Endodermal cell (in vitro differentiated cells): ENCODE data around the gene ABCA13. TPM values are rescaled to one million over a fixed set of nuclear protein-coding genes. Genes with fewer than 3 reads are reported as not detected.

Experiments
- DNase-seq: peaks from one replicate; pipeline ENCODE4 v3.0.0-alpha.2; 2017
- H3K27ac ChIP-seq: 2 replicates; pipeline ENCODE4 v1.5.1; 2013; ENCODE audit warnings: mild to moderate bottlenecking, low read depth, low read length, moderate library complexity
- H3K27me3 ChIP-seq: 2 replicates; pipeline ENCODE4 v1.6.1; 2013; ENCODE audit warnings: mild to moderate bottlenecking, low read length, moderate library complexity; ENCODE audit not compliant: insufficient read depth, control insufficient read depth, poor library complexity, severe bottlenecking
- H3K36me3 ChIP-seq: 2 replicates; pipeline ENCODE4 v1.7.0; 2013; ENCODE audit warnings: mild to moderate bottlenecking, low read length, moderate library complexity; ENCODE audit not compliant: control insufficient read depth, insufficient read depth
- H3K4me1 ChIP-seq: one replicate; pipeline ENCODE4 v1.7.0; 2013; ENCODE audit warnings: low read length; ENCODE audit not compliant: control insufficient read depth, insufficient read depth
- H3K4me3 ChIP-seq: 2 replicates; pipeline ENCODE4 v1.5.1; 2013; ENCODE audit warnings: mild to moderate bottlenecking, low read length, moderate library complexity
- H3K9ac ChIP-seq: 2 replicates; pipeline ENCODE4 v1.6.1; 2013; ENCODE audit warnings: mild to moderate bottlenecking, low read length, moderate library complexity; ENCODE audit not compliant: poor library complexity, severe bottlenecking; ENCODE audit errors: extremely low read depth
- H3K9me3 ChIP-seq: 2 replicates; pipeline ENCODE4 v1.6.1; 2013; ENCODE audit warnings: mild to moderate bottlenecking, low read length, moderate library complexity; ENCODE audit not compliant: control insufficient read depth
- H3K27ac Mint-ChIP-seq: 2 replicates; pipeline ENCODE4 v1.8.0; 2020; ENCODE audit warnings: mixed read lengths
- H3K27me3 Mint-ChIP-seq: 2 replicates; pipeline ENCODE4 v1.8.0; 2021; ENCODE audit warnings: mild to moderate bottlenecking, mixed read lengths; ENCODE audit not compliant: insufficient read depth
- H3K36me3 Mint-ChIP-seq: 2 replicates; pipeline ENCODE4 v1.8.0; 2020; ENCODE audit warnings: low read depth, mixed read lengths
- H3K4me1 Mint-ChIP-seq: 2 replicates; pipeline ENCODE4 v1.8.0; 2020; ENCODE audit warnings: mixed read lengths
- H3K4me3 Mint-ChIP-seq: 2 replicates; pipeline ENCODE4 v1.8.0; 2020; ENCODE audit warnings: mild to moderate bottlenecking, moderate library complexity, mixed read lengths
- H3K9me3 Mint-ChIP-seq: 2 replicates; pipeline ENCODE4 v1.8.0; 2020; ENCODE audit warnings: mild to moderate bottlenecking, mixed read lengths
- WGBS, 2 experiments: methylation state at CpG; one replicate each; pipeline versions ENCODE4 v1.1.5 to v1.1.7; 2013; ENCODE audit warnings: missing lambda C conversion rate in 2 of 2, mixed read lengths in 1 of 2; ENCODE audit not compliant: insufficient coverage in 1 of 2, insufficient read length in 1 of 2; 5-methylcytosine and 5-hydroxymethylcytosine counted together
- total RNA-seq, 2 donors: library from RNA; stranded (reverse); fragmentation: NEBNext Ultra II Directional in 1 of 2; extraction: Animal tissue kit (Norgen Biotek cat#: 25700) in 1 of 2; gene quantifications; 2 replicates in 1 of 2; 3 replicates in 1 of 2; pipeline ENCODE4 v1.2.1, GENCODE V29; 2021
- TF ChIP-seq, protein P1 (sequence below): fragments of 200-600 bp; sonication (generic); conservative IDR thresholded peaks from 2 replicates; pipeline ENCODE4 v1.5.0; 2021; ENCODE audit warnings: antibody characterized with exemption, mild to moderate bottlenecking

The ABCA13 gene
- total RNA-seq, 2 donors from 2014 or later, result 0.04 to 0.11 TPM

DNA sequence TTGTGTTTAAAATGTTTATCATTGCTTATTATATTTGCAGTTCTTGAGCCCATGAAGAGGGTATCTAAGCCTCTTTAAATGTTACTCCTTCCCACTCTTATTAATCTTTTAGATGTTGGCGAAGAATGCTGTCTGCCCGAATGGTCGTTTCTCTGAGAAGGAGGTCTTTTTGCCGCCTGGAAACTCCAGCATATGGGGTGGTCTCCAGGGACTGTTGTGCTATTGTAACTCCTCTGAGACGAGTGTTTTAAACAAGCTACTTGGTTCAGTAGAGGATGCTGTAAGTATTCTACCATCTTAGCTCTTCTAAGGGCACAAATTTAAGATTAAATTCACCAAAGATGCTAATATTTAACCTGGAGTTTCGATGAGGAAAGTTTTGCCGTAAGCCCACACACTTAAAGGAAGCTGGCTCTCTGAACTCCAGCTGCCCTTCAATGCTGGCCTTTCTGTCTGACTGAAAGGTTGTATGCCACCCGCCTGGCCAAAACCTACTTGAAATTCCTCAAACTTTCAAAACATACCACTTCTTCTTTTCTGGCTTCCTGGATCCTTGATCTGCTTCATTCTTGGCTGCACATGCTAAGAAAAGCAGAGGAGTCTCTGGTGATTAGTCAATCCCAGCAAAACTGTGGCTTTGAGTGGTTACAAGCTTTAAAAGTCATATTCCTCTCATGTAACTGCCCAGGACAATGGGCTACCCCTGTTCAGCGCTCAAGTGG is 74.7 kb downstream of the ABCA13 start:
- Histone ChIP-seq H3K9me3 (no peaks in the 10 kb centered on the region), H3K9ac (no peak overlapping the region), H3K36me3 (no peaks in the 10 kb centered on the region), H3K4me1 (no peaks in the 10 kb centered on the region), H3K27ac (no peak overlapping the region), H3K4me3 (no peak overlapping the region), H3K27me3 (no peaks in the 10 kb centered on the region)
- H3K27ac Mint-ChIP-seq, result no peak overlapping the region
- H3K36me3 Mint-ChIP-seq, result no peaks in the 10 kb centered on the region
- 72 to 75% methylated on average over 7 to 9 of the region's 9 CpGs for WGBS, 2 experiments
- H3K9me3 Mint-ChIP-seq, result no peaks in the 10 kb centered on the region
- no peaks in the 10 kb centered on the region for H3K27me3 Mint-ChIP-seq
- no peaks in the 10 kb centered on the region for H3K4me1 Mint-ChIP-seq
- DNase-seq, result no peak
- TF ChIP-seq, protein P1, sequence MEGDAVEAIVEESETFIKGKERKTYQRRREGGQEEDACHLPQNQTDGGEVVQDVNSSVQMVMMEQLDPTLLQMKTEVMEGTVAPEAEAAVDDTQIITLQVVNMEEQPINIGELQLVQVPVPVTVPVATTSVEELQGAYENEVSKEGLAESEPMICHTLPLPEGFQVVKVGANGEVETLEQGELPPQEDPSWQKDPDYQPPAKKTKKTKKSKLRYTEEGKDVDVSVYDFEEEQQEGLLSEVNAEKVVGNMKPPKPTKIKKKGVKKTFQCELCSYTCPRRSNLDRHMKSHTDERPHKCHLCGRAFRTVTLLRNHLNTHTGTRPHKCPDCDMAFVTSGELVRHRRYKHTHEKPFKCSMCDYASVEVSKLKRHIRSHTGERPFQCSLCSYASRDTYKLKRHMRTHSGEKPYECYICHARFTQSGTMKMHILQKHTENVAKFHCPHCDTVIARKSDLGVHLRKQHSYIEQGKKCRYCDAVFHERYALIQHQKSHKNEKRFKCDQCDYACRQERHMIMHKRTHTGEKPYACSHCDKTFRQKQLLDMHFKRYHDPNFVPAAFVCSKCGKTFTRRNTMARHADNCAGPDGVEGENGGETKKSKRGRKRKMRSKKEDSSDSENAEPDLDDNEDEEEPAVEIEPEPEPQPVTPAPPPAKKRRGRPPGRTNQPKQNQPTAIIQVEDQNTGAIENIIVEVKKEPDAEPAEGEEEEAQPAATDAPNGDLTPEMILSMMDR, result no peak
- H3K4me3 Mint-ChIP-seq, result no peak overlapping the region

DNA sequence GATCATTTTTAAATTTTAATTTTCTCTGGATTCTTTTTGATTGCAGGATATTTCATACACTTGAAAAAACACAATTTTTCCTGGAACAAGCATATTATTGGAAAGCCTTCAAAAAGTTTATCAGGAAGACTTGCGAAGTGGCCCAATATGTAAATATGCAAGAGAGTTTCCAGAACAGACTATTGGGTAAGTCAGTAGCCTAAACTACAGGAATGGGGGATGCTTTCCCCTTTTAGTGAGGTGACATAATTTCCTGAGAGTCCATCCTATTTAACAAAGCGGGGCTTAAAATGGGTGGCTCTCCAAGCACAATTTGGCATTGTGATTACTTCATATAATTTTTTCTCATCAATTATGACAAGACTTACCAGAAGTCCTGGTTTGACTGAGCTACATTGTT is 77.9 kb downstream of the ABCA13 start:
- 91 to 100% methylated on average over 2 of the region's 2 CpGs for WGBS, 2 experiments
- H3K9me3 Mint-ChIP-seq, result no peaks in the 10 kb centered on the region
- H3K9ac ChIP-seq, result no peak overlapping the region
- H3K4me1 ChIP-seq, result no peaks in the 10 kb centered on the region
- H3K36me3 ChIP-seq, result no peaks in the 10 kb centered on the region
- H3K4me3 ChIP-seq, result no peak overlapping the region
- H3K27me3 ChIP-seq, result no peaks in the 10 kb centered on the region
- no peaks in the 10 kb centered on the region for H3K36me3 Mint-ChIP-seq
- H3K4me3 Mint-ChIP-seq, result no peak overlapping the region
- no peaks in the 10 kb centered on the region for H3K4me1 Mint-ChIP-seq
- TF ChIP-seq, protein P1, result no peak
- no peak overlapping the region for H3K27ac ChIP-seq
- no peaks in the 10 kb centered on the region for H3K27me3 Mint-ChIP-seq
- no peak for DNase-seq
- H3K27ac Mint-ChIP-seq, result no peak overlapping the region
- H3K9me3 ChIP-seq, result no peaks in the 10 kb centered on the region

DNA sequence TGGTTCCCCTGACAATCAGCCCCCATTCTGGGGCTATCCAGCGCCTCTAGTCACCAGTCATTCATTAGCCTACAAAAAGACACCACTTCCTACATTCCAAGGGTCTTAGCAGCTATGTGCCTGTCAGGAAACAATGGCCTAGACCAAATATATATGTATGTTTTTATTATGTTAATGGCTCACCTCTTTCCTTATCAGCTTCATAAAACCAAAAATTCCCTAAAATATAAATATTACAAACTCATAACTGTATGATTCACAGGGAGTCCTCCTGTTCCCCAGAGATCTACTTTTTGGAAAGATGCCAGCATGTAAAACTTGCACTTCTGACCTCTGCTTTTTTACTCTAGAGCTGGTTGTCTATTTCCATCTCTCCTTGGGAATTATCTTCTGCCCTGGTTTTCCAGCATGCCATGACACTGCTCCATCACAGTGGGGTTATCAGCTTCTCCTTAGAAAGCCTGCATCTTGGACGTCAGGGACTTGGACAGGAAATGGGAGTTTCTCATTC is 79.2 kb downstream of the ABCA13 start:
- no peak overlapping the region for H3K4me3 ChIP-seq
- H3K4me1 Mint-ChIP-seq, result no peaks in the 10 kb centered on the region
- no peak overlapping the region for H3K9ac ChIP-seq
- H3K27ac ChIP-seq, result no peak overlapping the region
- H3K27me3 Mint-ChIP-seq, result no peaks in the 10 kb centered on the region
- no peaks in the 10 kb centered on the region for H3K4me1 ChIP-seq
- TF ChIP-seq, protein P1, result no peak
- H3K9me3 Mint-ChIP-seq, result no peaks in the 10 kb centered on the region
- no peaks in the 10 kb centered on the region for H3K36me3 Mint-ChIP-seq
- no peak overlapping the region for H3K4me3 Mint-ChIP-seq
- no peaks in the 10 kb centered on the region for H3K27me3 ChIP-seq
- no peaks in the 10 kb centered on the region for H3K36me3 ChIP-seq
- whole genome bisulfite sequencing, 2 experiments, result 68 to 74% methylated on average over 2 of the region's 2 CpGs
- DNase-seq, result no peak
- H3K9me3 ChIP-seq, result no peaks in the 10 kb centered on the region
- no peak overlapping the region for H3K27ac Mint-ChIP-seq
